ENCODE results near the gene C16orf74.
A peak's percentile ranks its signal among the peaks of the same experiment; 100 is the strongest.

Gene C16orf74

GRCh38 chr16:85689950-85690320 is 61.0 kb downstream of the C16orf74 start:
- no peak for DNase-seq

- no peak for DNase-seq
Observed at GRCh38 chr16:85689285-85689949, 61.5 kb downstream of the C16orf74 start.

GRCh38 chr16:85688586-85689284 is 62.2 kb downstream of the C16orf74 start, which contains the start of gene GINS2:
Gene GINS2, minus strand, starts transcription at chr16:85688954. Its CDS starts 56 bp downstream, at chr16:85688898.
- DNase-seq, result peak; percentile 44 to 86

- DNase-seq, result no peak
Observed at GRCh38 chr16:85687651-85688471, 63.0 kb downstream of the C16orf74 start.

- no peak for DNase-seq
Observed at GRCh38 chr16:85686912-85687591, 63.8 kb downstream of the C16orf74 start.

- DNase-seq, result no peak
Observed at GRCh38 chr16:85685251-85685650, 65.6 kb downstream of the C16orf74 start.

- DNase-seq, result no peak
Observed at GRCh38 chr16:85683363-85683762, 67.5 kb downstream of the C16orf74 start.

GRCh38 chr16:85682516-85682915 is 68.4 kb downstream of the C16orf74 start:
- no peak for DNase-seq

- no peak for DNase-seq
Observed at GRCh38 chr16:85681255-85681654, 69.6 kb downstream of the C16orf74 start.

- DNase-seq, result no peak
Observed at GRCh38 chr16:85680352-85680944, 70.4 kb downstream of the C16orf74 start.

- no peak for DNase-seq
Observed at GRCh38 chr16:85679870-85680269, 71.0 kb downstream of the C16orf74 start.

- no peak for DNase-seq
Observed at GRCh38 chr16:85678821-85679220, 72.1 kb downstream of the C16orf74 start.

GRCh38 chr16:85678016-85678415 is 72.9 kb downstream of the C16orf74 start:
- no peak for DNase-seq

- no peak for DNase-seq
Observed at GRCh38 chr16:85677383-85677967, 73.4 kb downstream of the C16orf74 start.

- no peak for DNase-seq
Observed at GRCh38 chr16:85676466-85676865, 74.4 kb downstream of the C16orf74 start.

- no peak for DNase-seq
Observed at GRCh38 chr16:85675251-85675874, 75.5 kb downstream of the C16orf74 start.

- DNase-seq, result no peak
Observed at GRCh38 chr16:85674828-85675227, 76.1 kb downstream of the C16orf74 start.

- DNase-seq, result no peak
Observed at GRCh38 chr16:85674418-85674755, 76.5 kb downstream of the C16orf74 start.

- peak in 1 of 2 experiments; percentile 66 for DNase-seq
Observed at GRCh38 chr16:85673529-85674417, 77.1 kb downstream of the C16orf74 start.

- no peak for DNase-seq
Observed at GRCh38 chr16:85670840-85671239, 80.1 kb downstream of the C16orf74 start.

Data from NCI-H446 (cell line).